ENCODE data around the gene CMIP.

DNA sequence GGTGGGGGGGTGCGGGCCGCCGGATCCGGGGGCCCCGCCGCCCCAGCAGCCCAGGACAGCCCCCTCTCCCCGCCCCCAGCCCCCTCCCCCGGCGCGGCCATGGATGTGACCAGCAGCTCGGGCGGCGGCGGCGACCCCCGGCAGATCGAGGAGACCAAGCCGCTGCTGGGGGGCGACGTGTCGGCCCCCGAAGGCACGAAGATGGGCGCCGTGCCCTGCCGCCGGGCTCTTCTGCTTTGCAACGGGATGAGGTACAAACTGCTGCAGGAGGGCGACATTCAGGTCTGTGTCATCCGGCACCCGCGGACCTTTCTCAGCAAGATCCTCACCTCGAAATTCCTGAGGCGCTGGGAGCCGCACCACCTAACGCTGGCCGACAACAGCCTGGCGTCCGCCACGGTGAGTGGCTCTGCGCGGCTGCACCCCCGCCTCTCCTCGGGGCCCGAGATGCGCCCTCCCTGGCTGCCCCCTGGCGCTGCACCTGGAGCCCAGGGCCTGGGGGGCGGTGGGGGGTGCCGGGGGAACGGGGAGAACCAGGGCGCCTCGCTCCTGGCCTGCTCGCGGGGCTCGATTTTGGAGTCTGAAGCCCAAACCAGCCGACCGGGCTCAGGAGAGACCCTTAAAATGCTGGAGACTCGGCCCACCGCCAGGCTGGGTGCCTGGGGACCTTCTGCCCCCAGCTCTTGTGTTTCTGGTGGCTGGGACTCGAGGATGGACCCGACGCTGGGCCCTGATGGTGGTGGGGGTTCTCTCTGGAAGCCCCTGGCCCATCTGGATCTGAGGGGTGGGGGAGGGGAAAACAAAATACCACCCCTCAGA is 744 bp downstream of the CMIP start:
- TF ChIP-seq, protein P1, sequence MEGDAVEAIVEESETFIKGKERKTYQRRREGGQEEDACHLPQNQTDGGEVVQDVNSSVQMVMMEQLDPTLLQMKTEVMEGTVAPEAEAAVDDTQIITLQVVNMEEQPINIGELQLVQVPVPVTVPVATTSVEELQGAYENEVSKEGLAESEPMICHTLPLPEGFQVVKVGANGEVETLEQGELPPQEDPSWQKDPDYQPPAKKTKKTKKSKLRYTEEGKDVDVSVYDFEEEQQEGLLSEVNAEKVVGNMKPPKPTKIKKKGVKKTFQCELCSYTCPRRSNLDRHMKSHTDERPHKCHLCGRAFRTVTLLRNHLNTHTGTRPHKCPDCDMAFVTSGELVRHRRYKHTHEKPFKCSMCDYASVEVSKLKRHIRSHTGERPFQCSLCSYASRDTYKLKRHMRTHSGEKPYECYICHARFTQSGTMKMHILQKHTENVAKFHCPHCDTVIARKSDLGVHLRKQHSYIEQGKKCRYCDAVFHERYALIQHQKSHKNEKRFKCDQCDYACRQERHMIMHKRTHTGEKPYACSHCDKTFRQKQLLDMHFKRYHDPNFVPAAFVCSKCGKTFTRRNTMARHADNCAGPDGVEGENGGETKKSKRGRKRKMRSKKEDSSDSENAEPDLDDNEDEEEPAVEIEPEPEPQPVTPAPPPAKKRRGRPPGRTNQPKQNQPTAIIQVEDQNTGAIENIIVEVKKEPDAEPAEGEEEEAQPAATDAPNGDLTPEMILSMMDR (IDR thresholded peaks at IDR 0.05) = peak in 2 of 6 experiments; percentile 2 to 19
- peak in 1 of 2 donors; percentile 30 for TF ChIP-seq POLR2A (IDR thresholded peaks at IDR 0.05)

All from thyroid gland (tissue), 4 donors.